Effector memory CD4-positive, alpha-beta T cell (primary cell): ENCODE measurements around the gene FAF1.

ENCODE experiments used
- DNase-seq, 3 donors: peaks; one replicate each; pipeline ENCODE4 v3.0.0-alpha.2; 2020
- H3K27ac ChIP-seq: 2 replicates; pipeline ENCODE4 v1.7.0; 2013; ENCODE audit warnings: mild to moderate bottlenecking, low read length, moderate library complexity; ENCODE audit not compliant: insufficient read depth, poor library complexity, severe bottlenecking
- H3K27me3 ChIP-seq: replicated peaks from 2 replicates; pipeline ENCODE4 v1.7.0; 2013; ENCODE audit warnings: mild to moderate bottlenecking, low read length; ENCODE audit not compliant: insufficient read depth, control insufficient read depth, poor library complexity, severe bottlenecking
- H3K36me3 ChIP-seq: 2 replicates; pipeline ENCODE4 v1.7.0; 2013; ENCODE audit warnings: mild to moderate bottlenecking, low read length, moderate library complexity; ENCODE audit not compliant: control insufficient read depth, insufficient read depth
- H3K4me1 ChIP-seq: 2 replicates; pipeline ENCODE4 v1.7.0; 2013; ENCODE audit warnings: low read length, mild to moderate bottlenecking; ENCODE audit not compliant: control insufficient read depth, insufficient read depth, poor library complexity, severe bottlenecking
- H3K4me3 ChIP-seq: 2 replicates; pipeline ENCODE4 v1.7.0; 2013; ENCODE audit warnings: low read length, low read depth, mild to moderate bottlenecking; ENCODE audit not compliant: insufficient read depth, poor library complexity, severe bottlenecking
- H3K9me3 ChIP-seq: 2 replicates; pipeline ENCODE4 v1.7.0; 2013; ENCODE audit warnings: mild to moderate bottlenecking, low read length, moderate library complexity; ENCODE audit not compliant: control insufficient read depth

FAF1 gene

DNA sequence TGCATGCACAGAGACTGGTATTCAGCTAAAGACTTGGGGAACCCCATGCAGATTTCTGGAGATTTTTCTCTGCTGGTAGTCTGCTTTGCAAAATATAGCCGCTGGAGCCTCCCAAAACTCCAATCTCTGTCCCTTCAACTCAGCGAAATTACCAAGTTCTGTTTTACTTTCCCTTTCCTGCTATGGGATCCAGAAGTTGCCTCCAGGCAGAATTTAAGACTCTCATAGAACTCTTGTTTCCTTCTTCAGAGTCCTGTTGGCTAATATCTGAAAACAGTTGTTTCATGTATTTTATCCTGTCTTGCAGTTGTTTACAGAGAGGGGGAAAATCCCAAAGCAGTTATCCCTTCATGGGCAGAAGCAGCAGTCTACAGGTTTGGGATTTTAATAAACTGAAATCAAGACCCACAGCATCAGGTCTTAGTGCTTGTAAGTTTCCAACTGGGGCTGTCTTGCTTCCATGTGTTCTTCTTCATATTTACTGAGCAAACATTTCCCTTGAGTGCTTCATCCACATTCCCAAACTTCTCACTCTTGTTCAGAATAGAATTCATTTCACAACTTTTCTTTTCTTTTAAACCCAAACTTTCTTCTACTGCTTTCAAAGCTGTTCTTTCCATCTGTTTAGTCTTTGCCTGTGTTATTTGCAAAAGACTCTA is 315.5 kb downstream of the FAF1 start:
- DNase-seq: no peak
- H3K4me3 ChIP-seq: no peak overlapping the region
- no peaks in the 10 kb centered on the region for H3K9me3 ChIP-seq
- no peaks in the 10 kb centered on the region for H3K4me1 ChIP-seq
- no peak overlapping the region for H3K27ac ChIP-seq
- no peaks in the 10 kb centered on the region for H3K27me3 ChIP-seq
- peaks cover 3% of the 10 kb centered on the region for H3K36me3 ChIP-seq

- no peak for DNase-seq
- no peaks in the 10 kb centered on the region for H3K4me1 ChIP-seq
- H3K27ac ChIP-seq: no peak overlapping the region
- H3K4me3 ChIP-seq: no peak overlapping the region
- no peaks in the 10 kb centered on the region for H3K36me3 ChIP-seq
- H3K27me3 ChIP-seq: no peaks in the 10 kb centered on the region
- H3K9me3 ChIP-seq: no peaks in the 10 kb centered on the region
Observed at GRCh38 chr1:50637460-50637859, 322.6 kb downstream of the FAF1 start.

GRCh38 chr1:50634251-50634650 is 325.8 kb downstream of the FAF1 start:
- H3K4me3 ChIP-seq: no peak overlapping the region
- no peaks in the 10 kb centered on the region for H3K9me3 ChIP-seq
- no peaks in the 10 kb centered on the region for H3K27me3 ChIP-seq
- no peak for DNase-seq
- H3K36me3 ChIP-seq: no peaks in the 10 kb centered on the region
- H3K27ac ChIP-seq: no peak overlapping the region
- H3K4me1 ChIP-seq: no peaks in the 10 kb centered on the region

GRCh38 chr1:50633465-50633864 is 326.6 kb downstream of the FAF1 start:
- H3K27ac ChIP-seq: no peak overlapping the region
- H3K4me1 ChIP-seq: no peaks in the 10 kb centered on the region
- DNase-seq: no peak
- no peaks in the 10 kb centered on the region for H3K9me3 ChIP-seq
- no peak overlapping the region for H3K4me3 ChIP-seq
- H3K36me3 ChIP-seq: no peaks in the 10 kb centered on the region
- H3K27me3 ChIP-seq: no peaks in the 10 kb centered on the region

DNA sequence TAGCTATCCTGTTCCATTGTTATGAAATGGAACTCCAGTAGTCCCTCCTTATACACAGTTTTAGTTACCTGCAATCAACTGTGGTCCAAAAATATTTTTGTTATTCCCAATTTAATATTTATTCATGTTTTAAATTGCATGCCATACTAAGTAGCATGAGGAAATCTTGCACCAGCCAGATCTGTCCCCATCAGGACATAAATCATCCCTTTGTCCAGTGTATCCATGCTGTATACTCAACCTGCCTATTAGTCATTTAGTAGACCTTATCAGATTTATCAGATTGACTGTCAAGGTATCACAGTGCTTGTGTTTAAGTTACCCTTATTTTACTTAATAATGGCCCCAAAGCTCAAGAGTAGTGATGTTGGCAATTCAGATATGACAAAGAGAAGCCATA is 328.9 kb downstream of the FAF1 start:
- H3K27ac ChIP-seq: no peak overlapping the region
- no peak overlapping the region for H3K4me3 ChIP-seq
- H3K36me3 ChIP-seq: no peaks in the 10 kb centered on the region
- H3K9me3 ChIP-seq: no peaks in the 10 kb centered on the region
- H3K4me1 ChIP-seq: no peaks in the 10 kb centered on the region
- no peaks in the 10 kb centered on the region for H3K27me3 ChIP-seq
- DNase-seq: no peak

GRCh38 chr1:50622259-50622658 is 337.8 kb downstream of the FAF1 start:
- Histone ChIP-seq H3K27ac (no peak overlapping the region), H3K4me3 (no peak overlapping the region), H3K4me1 (no peaks in the 10 kb centered on the region), H3K27me3 (no peaks in the 10 kb centered on the region), H3K9me3 (no peaks in the 10 kb centered on the region), H3K36me3 (no peaks in the 10 kb centered on the region)
- DNase-seq: no peak

GRCh38 chr1:50620680-50621329 is 339.3 kb downstream of the FAF1 start:
- Histone ChIP-seq H3K9me3 (no peaks in the 10 kb centered on the region), H3K4me3 (no peak overlapping the region), H3K36me3 (no peaks in the 10 kb centered on the region), H3K27ac (no peak overlapping the region), H3K4me1 (no peaks in the 10 kb centered on the region), H3K27me3 (no peaks in the 10 kb centered on the region)
- DNase-seq: no peak

DNA sequence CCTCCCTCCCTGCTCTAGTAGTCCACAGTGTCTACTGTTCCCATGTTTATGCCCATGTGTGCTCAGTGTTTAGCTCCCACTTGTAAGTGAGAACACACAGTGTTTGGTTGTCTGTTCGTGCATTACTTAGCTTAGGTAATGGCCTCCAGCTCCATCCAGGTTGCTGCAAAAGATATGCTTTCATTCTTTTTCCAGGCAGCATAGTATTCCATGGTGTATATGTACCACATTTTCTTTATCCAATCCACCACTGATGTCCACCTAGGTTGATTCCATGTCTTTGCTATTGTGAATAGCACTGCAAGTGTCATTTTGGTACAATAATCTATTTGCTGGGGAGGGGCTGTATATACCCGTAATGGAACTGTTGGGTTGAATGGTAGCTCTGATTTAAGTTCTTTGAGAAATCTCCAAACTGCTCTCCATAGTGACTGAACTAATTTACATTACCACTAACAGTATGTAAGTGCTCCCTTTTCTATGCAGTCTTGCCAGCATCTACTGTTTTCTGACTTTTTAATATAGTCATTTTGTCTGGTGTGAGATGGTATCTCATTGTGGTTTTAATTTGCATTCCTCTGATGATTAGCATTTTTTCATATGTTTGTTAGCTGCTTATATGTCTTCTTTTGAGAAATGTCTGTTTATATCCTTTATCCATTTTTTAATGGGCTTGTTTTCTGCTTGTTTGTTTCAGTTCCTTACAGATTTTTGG is 344.9 kb downstream of the FAF1 start:
- H3K9me3 ChIP-seq: no peaks in the 10 kb centered on the region
- DNase-seq: no peak
- no peak overlapping the region for H3K27ac ChIP-seq
- H3K4me3 ChIP-seq: no peak overlapping the region
- H3K36me3 ChIP-seq: no peaks in the 10 kb centered on the region
- H3K4me1 ChIP-seq: no peaks in the 10 kb centered on the region
- H3K27me3 ChIP-seq: no peaks in the 10 kb centered on the region

- DNase-seq: no peak
- Histone ChIP-seq H3K27me3 (no peaks in the 10 kb centered on the region), H3K4me3 (no peak overlapping the region), H3K27ac (no peak overlapping the region), H3K4me1 (no peaks in the 10 kb centered on the region), H3K9me3 (no peaks in the 10 kb centered on the region), H3K36me3 (no peaks in the 10 kb centered on the region)
Observed at GRCh38 chr1:50611675-50612074, 348.4 kb downstream of the FAF1 start.

- H3K27ac ChIP-seq: no peak overlapping the region
- H3K4me3 ChIP-seq: no peak overlapping the region
- no peaks in the 10 kb centered on the region for H3K9me3 ChIP-seq
- no peaks in the 10 kb centered on the region for H3K4me1 ChIP-seq
- no peak for DNase-seq
- no peaks in the 10 kb centered on the region for H3K27me3 ChIP-seq
- H3K36me3 ChIP-seq: no peaks in the 10 kb centered on the region
Observed at GRCh38 chr1:50610563-50610962, 349.5 kb downstream of the FAF1 start.
